HG03520 (cell line): ENCODE measurements around the gene MRPL28.
"Not testable (repeated sequence)": the region's sequence is repeated elsewhere in the genome, so short reads cannot be mapped to it uniquely, and the experiment has no call there.

Source experiments
- ATAC-seq: cut with Tn5 transposase; IDR thresholded peaks from one replicate; pipeline ENCODE4 v1.9.1; 2021; ENCODE audit warnings: mild to moderate bottlenecking, moderate library complexity; ENCODE audit not compliant: unreplicated experiment

MRPL28 gene

DNA sequence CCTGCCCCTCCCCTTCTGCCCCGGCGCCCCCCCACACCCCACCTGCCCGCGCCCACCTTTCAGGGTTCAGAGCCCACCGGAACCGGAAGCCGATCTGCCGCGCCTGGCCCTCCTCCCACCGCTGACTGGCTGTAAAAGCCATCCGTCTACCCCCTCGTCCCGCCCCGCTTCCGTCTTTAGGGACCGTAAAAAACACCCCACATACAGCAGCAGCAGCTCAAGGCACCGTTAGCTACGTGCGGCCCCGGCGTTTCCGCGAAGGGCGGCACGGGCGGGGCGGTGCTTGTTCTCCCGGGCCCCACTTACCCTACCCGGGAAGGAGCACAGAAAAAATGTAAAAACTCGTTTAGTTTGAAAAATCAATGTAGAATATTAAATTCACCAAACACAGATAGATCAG is at the start of gene MRPL28:
MRPL28 (minus strand) TSS at position 96 of the 400 bp plus-strand sequence. CDS start 320 bp downstream, outside the sequence.
- ATAC-seq = peak; percentile 82

DNA sequence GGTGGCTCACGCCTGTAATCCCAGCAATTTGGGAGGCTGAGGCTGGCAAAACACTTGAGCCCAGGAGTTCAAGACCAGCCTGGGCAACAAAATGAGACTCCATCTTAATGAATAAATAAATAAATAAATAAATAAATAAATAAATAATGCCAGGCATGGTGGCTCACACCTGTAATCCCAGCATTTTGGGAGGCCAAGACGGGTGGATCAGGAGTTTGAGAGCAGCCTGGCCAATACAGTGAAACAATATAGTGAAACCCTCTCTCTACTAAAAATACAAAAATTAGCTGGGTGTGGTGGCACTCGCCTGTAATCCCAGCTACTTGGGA is 44.8 kb upstream of the MRPL28 start:
- ATAC-seq = not testable (repeated sequence)

DNA sequence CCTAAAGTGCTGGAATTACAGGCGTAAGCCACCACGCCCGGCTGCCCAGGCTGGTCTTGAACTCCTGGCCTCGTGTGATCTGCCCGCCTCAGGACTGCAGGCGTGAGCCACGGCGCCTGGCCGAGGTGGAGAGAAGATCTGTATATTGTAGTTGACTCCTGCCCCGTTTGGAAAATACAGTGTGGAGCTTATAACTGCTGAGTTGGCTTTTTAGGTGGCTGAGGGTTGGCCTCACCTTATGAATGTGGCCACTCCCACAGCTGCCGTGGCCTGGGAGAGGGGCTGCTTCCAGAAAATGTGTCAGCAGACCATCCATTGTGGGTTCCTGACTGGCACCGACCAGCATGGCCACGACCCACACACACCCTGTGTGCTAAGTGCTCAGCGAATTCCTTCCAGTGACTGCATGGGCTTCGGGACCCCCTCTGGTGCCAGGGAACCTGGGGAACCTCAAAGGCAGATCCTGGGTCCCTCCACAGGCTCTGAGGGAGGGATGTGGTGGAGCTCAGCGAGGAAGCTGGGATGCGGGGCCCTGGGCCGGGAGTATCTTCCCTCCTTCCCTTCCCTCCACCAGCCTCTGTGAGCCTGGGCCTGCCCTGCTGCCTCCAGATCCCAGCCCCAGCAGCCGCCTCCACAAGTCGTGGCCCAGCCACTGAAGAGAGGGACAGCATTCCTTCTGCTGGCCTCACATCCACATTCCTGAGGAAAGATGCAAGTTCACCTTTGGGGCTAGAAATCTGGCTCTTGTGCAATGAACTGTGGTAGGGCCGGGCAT is 44.2 kb upstream of the MRPL28 start:
- no peak for ATAC-seq

DNA sequence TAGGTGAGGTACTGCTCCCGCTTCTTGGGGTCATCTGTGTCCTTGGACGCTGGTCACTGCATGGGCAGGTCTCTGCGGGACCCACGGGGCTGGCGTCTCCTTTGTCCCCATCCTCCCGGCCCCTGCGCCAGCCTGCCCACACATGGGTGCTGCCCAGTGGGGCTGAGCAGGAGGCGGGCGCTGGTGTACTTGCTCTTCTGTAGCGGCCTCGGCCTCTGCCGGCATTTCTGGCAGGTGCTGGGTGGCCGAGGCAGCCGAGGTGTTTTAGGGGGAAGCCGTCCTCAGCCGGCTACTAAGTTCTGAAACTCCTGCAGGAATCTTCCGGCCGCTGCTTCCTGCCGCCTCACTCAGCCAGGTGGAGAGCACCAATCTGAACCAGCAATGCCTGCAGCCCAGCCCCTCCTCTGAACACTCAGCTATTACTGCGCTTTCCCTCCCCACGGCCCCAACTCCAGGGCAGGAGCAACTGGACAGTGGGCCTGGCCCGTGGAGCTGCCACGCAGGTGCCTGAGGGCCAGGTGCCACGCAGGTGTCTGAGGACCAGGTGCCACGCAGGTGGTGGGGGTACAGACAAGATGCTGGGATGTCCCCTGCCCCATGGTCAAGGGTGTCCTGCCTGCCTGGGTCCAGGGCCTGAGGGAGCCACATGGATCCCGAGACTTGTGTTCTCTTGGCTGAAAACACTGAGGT is 41.4 kb upstream of the MRPL28 start:
- ATAC-seq = no peak

DNA sequence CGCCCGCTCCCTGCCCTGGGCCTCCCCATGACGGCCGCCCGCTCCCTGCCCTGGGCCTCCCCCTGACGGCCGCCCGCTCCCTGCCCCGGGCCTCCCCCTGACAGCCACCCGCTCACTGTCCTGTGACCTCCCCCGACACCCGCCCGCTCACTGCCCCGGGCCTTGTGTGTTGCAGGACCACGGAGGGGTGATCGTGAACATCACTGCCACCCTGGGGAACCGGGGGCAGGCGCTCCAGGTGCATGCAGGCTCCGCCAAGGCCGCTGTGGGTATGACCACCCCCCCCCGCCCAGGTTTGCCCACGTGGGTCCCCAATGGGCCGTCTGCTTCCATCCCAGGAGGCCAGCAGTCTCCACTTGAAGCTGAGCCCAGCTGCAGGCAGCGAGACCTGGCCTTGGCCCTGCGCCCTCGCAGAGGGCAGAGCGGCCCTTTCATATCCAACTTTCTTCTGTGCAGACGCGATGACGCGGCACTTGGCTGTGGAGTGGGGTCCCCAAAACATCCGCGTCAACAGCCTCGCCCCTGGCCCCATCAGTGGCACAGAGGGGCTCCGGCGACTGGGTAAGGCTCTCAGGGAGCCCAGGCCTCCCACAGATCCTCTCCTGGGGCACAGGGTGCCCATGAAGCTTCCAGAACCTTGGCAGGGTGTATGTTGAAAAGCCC is 40.3 kb upstream of the MRPL28 start:
- ATAC-seq = no peak

DNA sequence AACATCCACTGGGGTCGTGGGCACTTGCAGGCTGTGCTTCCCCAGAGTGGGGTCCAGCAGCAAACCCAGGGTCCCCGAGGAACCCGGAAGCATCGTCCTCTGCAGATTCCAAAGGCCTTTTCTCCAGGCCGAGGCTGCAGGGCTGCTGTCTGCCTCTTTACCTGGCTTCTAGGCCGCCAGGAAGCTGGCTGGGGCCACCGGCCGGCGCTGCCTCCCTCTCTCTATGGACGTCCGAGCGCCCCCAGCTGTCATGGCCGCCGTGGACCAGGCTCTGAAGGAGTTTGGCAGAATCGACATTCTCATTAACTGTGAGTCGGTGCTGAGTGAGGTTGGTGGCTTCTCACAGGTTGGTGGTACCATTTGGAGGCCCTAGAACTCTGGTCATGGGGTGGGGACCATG is 36.9 kb upstream of the MRPL28 start:
- ATAC-seq = no peak

DNA sequence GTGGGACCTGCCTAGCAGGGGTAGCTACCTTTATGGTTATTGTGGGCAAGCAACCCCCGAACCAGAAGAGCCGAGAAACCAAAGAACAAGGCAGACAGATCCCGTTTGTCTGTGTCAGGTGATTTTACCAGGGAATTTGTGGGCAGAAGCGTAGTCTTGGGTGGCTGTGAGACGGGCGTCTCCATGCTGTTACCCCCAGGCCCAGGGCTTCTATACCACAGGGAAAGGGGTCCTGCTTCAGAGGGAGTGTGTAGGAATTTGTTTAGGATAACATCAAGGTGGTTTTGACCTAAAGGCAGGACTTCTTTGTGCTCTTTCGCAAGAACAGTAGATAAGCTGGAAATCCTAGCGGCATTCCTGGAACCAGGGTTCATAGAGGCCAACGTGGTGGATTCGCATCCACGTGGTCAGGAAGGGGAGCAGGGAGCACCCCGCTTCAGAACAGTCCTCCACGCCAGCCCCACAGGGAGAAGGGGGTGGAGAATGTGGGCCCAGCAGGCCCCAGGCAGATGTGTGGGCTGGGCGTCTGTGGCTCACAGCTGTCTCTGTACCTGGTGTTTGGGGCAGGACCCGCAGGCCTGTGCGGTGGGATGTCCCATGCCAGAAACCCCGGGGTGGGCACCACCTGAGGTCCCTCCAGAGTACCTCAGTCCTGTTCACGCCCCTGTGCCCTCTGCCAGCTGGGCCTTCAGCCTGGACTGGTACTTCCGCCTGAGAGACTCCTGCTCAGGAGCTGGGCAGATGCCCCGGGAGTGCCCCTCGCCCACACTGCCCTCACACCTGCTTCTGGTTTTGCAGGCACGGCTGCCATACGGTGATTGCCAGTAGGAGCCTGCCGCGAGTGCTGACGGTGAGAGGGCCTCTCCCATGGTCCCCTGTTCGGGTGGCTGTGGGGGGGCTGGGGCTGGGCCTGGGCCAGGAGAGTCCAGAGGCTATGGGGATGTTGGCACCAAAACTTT is 35.5 kb upstream of the MRPL28 start:
- ATAC-seq = no peak

DNA sequence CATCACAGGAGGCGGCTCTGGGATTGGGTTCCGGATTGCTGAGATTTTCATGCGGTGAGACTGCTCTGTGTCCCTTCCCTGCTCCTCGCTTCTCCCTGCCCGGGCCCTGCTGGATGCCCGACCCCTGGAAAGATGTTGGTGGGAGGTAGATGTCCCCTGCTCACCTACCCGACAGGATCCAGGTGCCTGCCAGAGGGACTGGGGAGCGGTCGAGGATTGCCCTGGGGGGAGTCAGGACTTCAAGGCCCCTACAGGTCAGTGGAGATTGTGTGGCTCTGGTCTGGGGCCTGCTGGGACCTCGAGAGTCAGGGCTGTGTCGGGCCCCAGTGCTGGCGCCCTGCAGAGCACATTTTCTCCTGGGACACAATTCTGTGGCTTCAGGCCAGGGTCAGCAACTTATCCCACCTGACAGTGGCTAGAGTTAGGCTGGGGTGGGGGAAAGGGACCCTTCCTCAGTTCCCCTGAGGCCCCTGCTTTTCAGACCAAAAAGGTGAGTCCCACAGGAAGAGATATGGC is 34.7 kb upstream of the MRPL28 start:
- no peak for ATAC-seq

DNA sequence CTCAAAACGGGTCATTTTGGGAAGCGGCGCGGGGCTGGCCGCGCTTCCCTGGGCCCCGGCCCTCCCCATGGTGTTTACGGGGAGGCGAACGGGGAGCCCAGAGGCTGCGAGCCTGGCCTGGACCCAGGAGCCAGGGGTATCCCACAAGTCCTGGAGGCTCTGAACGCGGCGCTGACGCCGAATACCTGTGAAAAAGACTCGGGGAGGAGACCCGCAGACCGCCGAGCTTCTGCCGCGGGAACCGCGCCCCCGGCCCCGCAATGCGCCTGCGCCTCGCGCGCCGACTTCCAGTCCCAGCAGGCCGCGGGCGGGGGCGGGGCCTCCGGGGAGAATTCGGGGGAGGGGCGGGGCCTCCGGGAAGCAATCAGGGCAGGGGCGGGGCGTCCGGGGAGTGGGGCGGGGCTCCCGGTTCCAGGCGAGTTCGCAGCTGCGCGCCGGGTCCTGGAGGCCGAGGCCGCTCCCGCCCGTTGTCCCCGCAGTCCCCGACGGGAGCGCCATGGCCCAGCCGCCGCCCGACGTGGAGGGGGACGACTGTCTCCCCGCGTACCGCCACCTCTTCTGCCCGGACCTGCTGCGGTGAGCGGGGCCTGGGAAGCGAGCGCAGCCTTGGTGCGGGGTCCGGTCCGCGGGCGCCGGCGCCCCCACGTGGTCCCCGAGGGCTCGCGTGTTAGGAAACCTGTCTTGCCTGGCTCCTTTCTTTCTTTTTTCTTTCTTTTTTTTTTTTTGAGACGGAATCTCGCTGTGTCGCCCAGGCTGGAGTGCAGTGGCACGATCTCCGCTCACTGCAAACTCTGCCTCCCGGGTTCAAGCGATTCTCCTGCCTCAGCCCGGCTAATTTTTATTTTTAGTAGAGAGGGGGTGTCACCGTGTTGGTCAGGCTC is 31.4 kb upstream of the MRPL28 start, which contains the start of gene DECR2:
DECR2 (plus strand) TSS at position 418 of the 881 bp plus-strand sequence; CDS start at position 497, 79 bp downstream.
- peak; percentile 45 for ATAC-seq

DNA sequence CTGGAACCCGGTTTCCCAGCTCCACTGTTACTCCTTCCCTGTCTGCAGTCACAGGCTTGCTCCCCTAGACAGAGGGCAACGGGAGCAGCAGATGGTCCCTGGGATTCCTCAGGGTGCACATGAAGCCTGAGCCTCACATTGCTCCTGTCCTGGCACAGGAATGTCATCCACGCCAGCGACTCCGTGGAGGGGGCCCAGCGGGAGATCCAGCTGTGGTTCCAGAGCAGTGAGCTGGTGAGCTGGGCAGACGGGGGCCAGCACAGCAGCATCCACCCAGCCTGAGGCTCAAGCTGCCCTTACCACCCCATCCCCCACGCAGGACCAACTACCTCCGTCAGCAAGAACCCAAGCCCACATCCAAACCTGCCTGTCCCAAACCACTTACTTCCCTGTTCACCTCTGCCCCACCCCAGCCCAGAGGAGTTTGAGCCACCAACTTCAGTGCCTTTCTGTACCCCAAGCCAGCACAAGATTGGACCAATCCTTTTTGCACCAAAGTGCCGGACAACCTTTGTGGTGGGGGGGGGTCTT is 29.8 kb upstream of the MRPL28 start:
- no peak for ATAC-seq

DNA sequence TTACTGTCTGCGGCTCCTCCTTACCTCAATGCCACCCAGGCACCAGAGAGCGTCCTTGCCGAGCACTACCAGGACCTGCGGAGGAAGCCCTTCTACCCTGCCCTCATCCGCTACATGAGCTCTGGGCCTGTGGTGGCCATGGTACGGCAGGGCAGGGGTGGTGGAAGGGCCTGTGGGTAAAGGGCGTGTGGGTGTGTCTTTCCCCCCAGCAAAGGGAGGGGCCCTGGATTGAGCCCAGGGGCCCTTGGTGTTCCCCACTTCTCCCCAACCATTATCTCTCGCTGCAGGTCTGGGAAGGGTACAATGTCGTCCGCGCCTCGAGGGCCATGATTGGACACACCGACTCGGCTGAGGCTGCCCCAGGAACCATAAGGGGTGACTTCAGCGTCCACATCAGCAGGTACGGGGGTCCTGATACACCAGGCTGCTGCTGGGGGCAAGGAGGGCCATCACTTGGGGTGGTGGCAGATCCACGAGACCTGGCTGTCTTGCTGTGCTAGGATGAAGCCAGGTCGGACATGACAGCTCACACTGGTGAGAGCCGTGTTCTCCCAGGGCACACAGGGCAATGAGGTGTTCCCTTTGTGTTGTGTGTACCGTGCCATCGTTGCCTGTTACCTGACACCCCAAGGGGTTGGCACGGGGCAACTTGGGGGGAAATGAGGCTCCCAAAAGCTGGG is 29.1 kb upstream of the MRPL28 start:
- ATAC-seq = no peak

DNA sequence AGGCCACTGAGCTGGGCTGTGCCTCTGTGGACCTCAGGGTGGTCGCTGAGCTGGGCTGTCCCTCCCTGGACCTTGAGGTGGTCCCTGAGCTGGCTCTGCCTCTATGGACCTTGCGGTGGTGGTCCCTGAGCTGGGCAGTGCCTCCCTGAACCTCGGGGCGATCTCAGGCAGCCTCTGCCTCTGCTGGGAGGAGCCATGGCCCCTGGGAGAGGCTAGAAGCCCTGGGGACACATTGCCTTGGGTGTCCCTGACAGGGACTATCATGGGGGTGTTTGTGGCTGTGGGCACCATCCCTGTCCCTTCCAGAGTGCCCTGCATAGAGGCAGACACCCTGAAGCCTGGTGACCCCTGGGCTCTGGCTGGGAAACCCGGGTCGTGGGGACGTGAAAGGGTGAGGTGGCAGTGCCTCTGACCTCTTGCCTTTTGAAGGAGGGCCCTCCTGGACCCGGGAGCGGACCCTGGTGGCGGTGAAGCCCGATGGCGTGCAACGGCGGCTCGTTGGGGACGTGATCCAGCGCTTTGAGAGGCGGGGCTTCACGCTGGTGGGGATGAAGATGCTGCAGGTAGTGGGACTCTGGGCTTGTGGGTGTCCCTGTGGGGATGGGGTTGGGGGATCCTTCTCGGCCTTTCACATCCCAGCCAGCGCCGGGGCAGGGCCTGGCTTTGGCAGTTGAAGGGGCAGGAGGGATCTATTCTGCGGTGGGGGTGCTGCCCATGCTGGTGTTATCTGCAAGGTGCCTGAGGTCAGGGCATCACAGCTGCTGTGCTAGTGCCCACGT is 28.4 kb upstream of the MRPL28 start:
- no peak for ATAC-seq

DNA sequence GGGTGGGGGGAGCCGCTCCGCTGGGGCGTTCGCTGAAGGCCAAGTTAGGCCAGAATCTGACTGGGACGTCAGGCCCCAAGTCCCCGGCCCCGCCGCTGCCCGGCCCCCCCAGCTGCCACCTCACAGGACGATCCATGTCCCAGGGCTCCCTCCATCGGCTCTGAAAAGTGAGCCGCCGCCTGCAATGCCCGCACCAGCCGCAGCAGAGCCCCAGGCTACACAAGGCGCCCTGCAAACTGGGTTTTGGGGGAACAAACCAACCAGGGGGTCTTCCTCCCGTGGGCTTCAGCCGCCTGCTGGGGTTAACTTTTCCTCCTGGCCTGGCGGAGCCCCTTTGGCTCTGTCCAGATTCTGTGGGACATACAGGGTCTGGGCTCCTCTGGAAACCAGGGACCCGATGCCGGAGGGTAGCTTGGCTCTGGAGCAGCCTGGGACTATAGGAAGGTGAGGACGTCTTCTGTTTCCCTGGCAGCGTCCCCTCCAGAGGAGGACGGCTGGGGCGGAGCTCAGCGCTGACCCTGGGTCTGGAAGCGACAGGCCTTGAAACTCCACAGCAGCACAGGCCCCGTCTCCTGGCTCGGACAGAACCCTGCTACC is 27.5 kb upstream of the MRPL28 start:
- ATAC-seq = no peak

DNA sequence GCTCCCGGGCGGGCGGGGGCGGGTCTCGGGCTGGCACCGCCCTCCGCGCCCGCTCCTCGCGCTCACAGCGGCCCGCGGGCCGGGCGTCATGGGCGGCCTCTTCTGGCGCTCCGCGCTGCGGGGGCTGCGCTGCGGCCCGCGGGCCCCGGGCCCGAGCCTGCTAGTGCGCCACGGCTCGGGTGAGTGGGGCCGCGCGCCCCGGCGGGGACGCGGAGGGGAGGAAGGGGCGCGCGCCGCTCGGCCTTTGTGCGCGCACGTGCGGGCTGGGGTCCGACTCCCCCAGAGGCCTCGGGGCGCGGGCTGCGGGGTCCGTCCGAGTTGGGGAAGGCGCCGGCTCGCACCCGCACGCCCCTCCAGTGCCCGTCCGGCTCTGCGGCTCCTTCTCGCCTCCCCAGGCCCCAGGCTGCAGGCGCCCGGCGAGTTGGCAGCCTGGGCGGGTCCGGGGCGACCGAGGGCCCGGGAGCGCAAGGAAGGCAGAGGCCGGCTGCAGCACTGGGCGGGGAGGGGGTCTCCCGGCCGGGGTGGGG is 26.9 kb upstream of the MRPL28 start, which contains the start of gene NME4:
NME4 (plus strand) TSS at position 65 of the 527 bp plus-strand sequence; CDS start at position 89, 24 bp downstream.
- ATAC-seq = no peak

DNA sequence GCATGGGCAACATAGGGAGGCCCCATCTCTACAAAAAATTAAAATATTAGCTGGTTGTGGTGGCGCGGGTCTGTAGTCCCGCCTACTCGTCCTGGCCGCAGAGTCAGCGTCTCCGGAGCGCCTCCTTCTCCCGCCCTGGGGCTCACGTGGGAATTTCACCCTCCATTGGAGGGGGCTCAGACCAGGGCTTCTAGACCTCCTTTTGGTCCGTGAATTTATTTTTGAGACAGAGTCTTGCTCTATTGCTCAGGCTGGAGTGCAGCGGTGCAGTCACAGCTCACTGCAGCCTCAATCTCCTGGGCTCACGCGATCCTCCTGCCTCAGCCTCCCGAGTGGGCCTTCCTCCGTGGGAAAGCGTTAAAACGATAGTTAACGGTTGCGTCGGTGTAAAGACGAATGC is 26.3 kb upstream of the MRPL28 start:
- no peak for ATAC-seq

DNA sequence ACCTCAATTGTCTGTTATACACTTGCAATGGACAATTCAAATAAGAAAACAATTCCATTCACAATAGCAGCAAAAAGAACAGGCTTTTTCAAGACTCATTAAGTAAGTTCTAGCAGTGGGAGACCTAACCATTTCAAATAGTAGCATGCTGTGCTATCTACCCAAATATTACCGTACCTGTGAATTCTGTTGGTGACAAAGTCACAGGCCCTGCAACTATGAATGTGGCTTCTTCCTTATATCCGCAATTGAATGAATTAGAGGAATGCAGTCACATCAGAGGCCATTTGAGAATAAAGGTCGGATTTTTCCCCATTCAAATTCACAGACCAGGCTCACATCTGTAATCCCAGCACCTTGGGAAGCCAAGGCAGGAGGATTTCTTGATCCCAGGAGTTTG is 25.9 kb upstream of the MRPL28 start:
- no peak for ATAC-seq

DNA sequence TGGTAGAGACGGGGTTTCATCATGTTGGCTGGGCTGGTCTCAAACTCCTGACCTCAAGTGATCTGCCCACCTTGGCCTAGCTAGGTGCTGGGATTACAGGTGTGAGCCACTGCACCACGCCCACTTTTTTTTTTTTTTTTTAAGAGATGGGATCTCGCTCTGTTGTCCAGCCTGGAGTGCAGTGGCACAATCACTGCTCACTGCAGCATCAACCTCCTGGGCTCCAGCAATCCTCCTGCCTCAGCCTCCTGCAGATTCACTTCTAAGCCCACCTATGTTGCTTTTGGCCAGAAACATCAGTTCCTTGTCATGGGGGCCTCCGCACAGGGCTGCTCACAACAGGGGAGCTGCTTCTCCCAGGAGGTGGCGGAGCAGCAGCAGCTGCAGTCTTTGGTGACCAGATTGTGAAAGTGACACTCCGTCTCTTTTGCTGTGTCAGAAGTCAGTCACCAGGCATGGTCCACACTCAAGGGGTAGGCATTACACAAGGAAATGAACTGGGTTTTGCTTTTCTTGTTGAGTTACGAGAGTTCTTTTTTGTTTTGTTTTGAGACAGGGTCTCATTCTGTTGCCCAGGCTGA is 22.2 kb upstream of the MRPL28 start:
- no peak for ATAC-seq
